SK-N-MC (cell line): ENCODE measurements around the gene INHA.

Source experiments
- EZH2 ChIP-seq: fragments of 200-600 bp; sonication (generic); IDR thresholded peaks from one replicate; pipeline ENCODE4 v1.6.1; 2017; ENCODE audit warnings: antibody characterized with exemption
- FOXP2 ChIP-seq: optimal IDR thresholded peaks from 2 replicates; pipeline ENCODE3; 2011; ENCODE audit warnings: mild to moderate bottlenecking, moderate library complexity; ENCODE audit not compliant: insufficient read depth; ENCODE audit errors: extremely low read length, control extremely low read depth
- POLR2AphosphoS5 ChIP-seq: IDR thresholded peaks from 2 replicates; pipeline ENCODE4 v1.6.1; 2012; ENCODE audit warnings: mild to moderate bottlenecking, low read depth, low read length, borderline replicate concordance

- no peak for TF ChIP-seq POLR2AphosphoS5
- TF ChIP-seq EZH2 = no peak
- no peak for TF ChIP-seq FOXP2
These were observed 6.9 kb downstream of the INHA start for GRCh38 chr2:219578811-219579613.
